Mesodermal cell (in vitro differentiated cells): Measurements from ENCODE around the gene TACO1.

Experiments used
- H3K27ac ChIP-seq: 2 replicates; pipeline ENCODE4 v1.7.0; 2013; ENCODE audit warnings: mild to moderate bottlenecking, low read depth, low read length, moderate library complexity; ENCODE audit not compliant: severe bottlenecking
- H3K36me3 ChIP-seq: 2 replicates; pipeline ENCODE4 v1.7.1; 2013; ENCODE audit warnings: mild to moderate bottlenecking, low read length, moderate library complexity; ENCODE audit not compliant: control insufficient read depth, insufficient read depth
- H3K4me1 ChIP-seq: one replicate; pipeline ENCODE4 v1.7.1; 2013; ENCODE audit warnings: mild to moderate bottlenecking, low read length; ENCODE audit not compliant: insufficient read depth, control insufficient read depth, poor library complexity, severe bottlenecking
- H3K4me3 ChIP-seq: 2 replicates; pipeline ENCODE4 v1.7.0; 2013; ENCODE audit warnings: low read length, control low read depth, mild to moderate bottlenecking; ENCODE audit not compliant: insufficient read depth, poor library complexity, severe bottlenecking; ENCODE audit errors: extremely low read depth
- H3K9me3 ChIP-seq: 2 replicates; pipeline ENCODE4 v1.7.1; 2013; ENCODE audit warnings: mild to moderate bottlenecking, low read length, moderate library complexity; ENCODE audit not compliant: control insufficient read depth
- WGBS, 2 experiments: methylation state at CpG; one replicate each; pipeline ENCODE4 v1.1.5; 2013; ENCODE audit warnings: missing lambda C conversion rate in 2 of 2; ENCODE audit not compliant: insufficient coverage in 2 of 2; 5-methylcytosine and 5-hydroxymethylcytosine counted together

The TACO1 gene

GRCh38 chr17:63571632-63572310, 28.9 kb upstream of the TACO1 start:
- H3K4me1 ChIP-seq, result peaks cover 3% of the 10 kb centered on the region
- peaks cover 7% of the 10 kb centered on the region for H3K36me3 ChIP-seq
- H3K27ac ChIP-seq, result no peak overlapping the region
- 100% methylated on average over 1 of the region's 1 CpG; no CpG with 5 or more reads in 1 of the 2 experiments for WGBS, 2 experiments
- no peaks in the 10 kb centered on the region for H3K9me3 ChIP-seq
- no peak overlapping the region for H3K4me3 ChIP-seq

GRCh38 chr17:63573634-63574033, 27.1 kb upstream of the TACO1 start:
- Histone ChIP-seq H3K9me3 (no peaks in the 10 kb centered on the region), H3K36me3 (peaks cover 10% of the 10 kb centered on the region), H3K4me3 (no peak overlapping the region), H3K4me1 (peaks cover 3% of the 10 kb centered on the region), H3K27ac (no peak overlapping the region)
- WGBS, 2 experiments, result 87 to 89% methylated on average over 5 of the region's 5 CpGs

GRCh38 chr17:63578027-63578768, 22.5 kb upstream of the TACO1 start:
- Histone ChIP-seq H3K27ac (no peak overlapping the region), H3K4me1 (no peaks in the 10 kb centered on the region), H3K9me3 (no peaks in the 10 kb centered on the region), H3K4me3 (no peak overlapping the region), H3K36me3 (peaks cover 48% of the 10 kb centered on the region)
- 94% methylated on average over 7 of the region's 7 CpGs for WGBS, 2 experiments

DNA sequence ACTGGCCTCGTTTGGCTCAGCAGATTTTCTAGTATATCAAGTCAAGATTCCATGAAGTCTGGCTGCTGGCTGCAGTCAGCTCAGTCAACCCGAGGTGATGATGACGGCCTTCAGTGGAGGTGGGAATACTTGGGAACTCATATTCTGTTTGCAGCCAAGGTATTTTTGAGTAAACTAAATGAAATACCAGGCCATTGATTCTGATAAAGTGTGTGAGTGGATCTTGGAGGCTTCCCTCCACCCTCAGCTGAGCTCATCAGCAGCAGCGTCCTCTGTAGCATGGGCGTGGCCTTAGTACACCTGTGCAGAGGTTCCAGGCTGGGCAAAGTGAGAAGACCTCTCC, 22.0 kb upstream of the TACO1 start:
- no peak overlapping the region for H3K4me3 ChIP-seq
- no peak overlapping the region for H3K27ac ChIP-seq
- WGBS, 2 experiments, result 91% methylated on average over 3 to 4 of the region's 5 CpGs
- H3K9me3 ChIP-seq, result no peaks in the 10 kb centered on the region
- H3K36me3 ChIP-seq, result peaks cover 54% of the 10 kb centered on the region
- H3K4me1 ChIP-seq, result no peaks in the 10 kb centered on the region

- no peak overlapping the region for H3K27ac ChIP-seq
- no peak overlapping the region for H3K4me3 ChIP-seq
- peaks cover 57% of the 10 kb centered on the region for H3K36me3 ChIP-seq
- no peaks in the 10 kb centered on the region for H3K4me1 ChIP-seq
- no peaks in the 10 kb centered on the region for H3K9me3 ChIP-seq
- WGBS, 2 experiments, result 90 to 95% methylated on average over 9 to 10 of the region's 11 CpGs
Observed at GRCh38 chr17:63579633-63580032, 21.1 kb upstream of the TACO1 start.

DNA sequence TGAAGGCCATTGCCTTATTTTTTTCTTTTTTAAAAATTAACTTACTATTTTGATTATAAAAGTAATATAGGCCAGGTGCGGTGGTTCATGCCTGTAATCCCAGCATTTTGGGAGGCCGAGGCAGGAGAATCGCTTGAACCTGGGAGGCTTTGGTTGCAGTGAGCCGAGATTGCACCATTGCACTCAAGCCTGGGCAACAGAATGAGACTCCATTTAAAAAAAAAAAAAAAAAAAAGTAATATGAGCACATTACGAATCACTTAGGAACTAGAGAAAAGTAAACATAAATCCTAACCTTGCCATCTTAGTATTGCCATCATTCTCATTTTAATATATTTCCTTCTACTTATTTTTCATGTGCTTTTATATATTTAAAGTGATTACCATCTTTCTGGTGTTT, 12.9 kb upstream of the TACO1 start:
- Histone ChIP-seq H3K9me3 (no peaks in the 10 kb centered on the region), H3K27ac (no peak overlapping the region), H3K4me1 (no peaks in the 10 kb centered on the region), H3K36me3 (peaks cover 87% of the 10 kb centered on the region), H3K4me3 (no peak overlapping the region)
- WGBS, 2 experiments, result 98 to 100% methylated on average over 2 to 3 of the region's 5 CpGs

- H3K4me1 ChIP-seq, result no peaks in the 10 kb centered on the region
- H3K4me3 ChIP-seq, result no peak overlapping the region
- 91 to 99% methylated on average over 11 of the region's 11 CpGs for WGBS, 2 experiments
- H3K36me3 ChIP-seq, result peaks cover 87% of the 10 kb centered on the region
- H3K9me3 ChIP-seq, result no peaks in the 10 kb centered on the region
- no peak overlapping the region for H3K27ac ChIP-seq
Observed at GRCh38 chr17:63588797-63589196, 11.9 kb upstream of the TACO1 start.

GRCh38 chr17:63589646-63590045, 11.0 kb upstream of the TACO1 start:
- peaks cover 93% of the 10 kb centered on the region for H3K36me3 ChIP-seq
- H3K4me3 ChIP-seq, result no peak overlapping the region
- WGBS, 2 experiments, result 100% methylated on average over 1 of the region's 1 CpG
- H3K9me3 ChIP-seq, result no peaks in the 10 kb centered on the region
- H3K27ac ChIP-seq, result no peak overlapping the region
- no peaks in the 10 kb centered on the region for H3K4me1 ChIP-seq

DNA sequence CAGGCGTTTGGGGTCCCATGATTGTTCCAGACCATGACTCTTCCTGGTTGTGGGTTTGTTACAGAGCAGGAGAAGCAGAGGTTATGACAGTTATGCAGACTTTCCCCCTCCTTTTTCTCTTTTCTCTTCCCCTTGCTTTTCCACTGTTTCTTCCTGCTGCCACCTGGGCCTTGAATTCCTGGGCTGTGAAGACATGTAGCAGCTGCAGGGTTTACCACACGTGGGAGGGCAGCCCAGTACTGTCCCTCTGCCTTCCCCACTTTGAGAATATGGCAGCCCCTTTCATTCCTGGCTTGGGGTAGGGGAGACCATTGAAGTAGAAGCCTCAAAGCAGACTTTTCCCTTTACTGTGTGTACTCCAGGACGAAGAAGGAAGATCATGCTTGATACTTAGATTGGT, 7.9 kb upstream of the TACO1 start:
- 84 to 100% methylated on average over 2 to 3 of the region's 3 CpGs for WGBS, 2 experiments
- Histone ChIP-seq H3K27ac (no peak overlapping the region), H3K4me3 (no peak overlapping the region), H3K36me3 (peaks cover 70% of the 10 kb centered on the region), H3K9me3 (no peaks in the 10 kb centered on the region), H3K4me1 (no peaks in the 10 kb centered on the region)

- no peak overlapping the region for H3K27ac ChIP-seq
- H3K36me3 ChIP-seq, result peaks cover 48% of the 10 kb centered on the region
- WGBS, 2 experiments, result 100% methylated on average over 1 to 2 of the region's 3 CpGs
Observed at GRCh38 chr17:63595132-63595531, 5.6 kb upstream of the TACO1 start.

More at GRCh38 chr17:63595132-63595531, 5.6 kb upstream of the TACO1 start:
- H3K4me1 ChIP-seq, result no peaks in the 10 kb centered on the region
- no peak overlapping the region for H3K4me3 ChIP-seq
- H3K9me3 ChIP-seq, result no peaks in the 10 kb centered on the region
